ENCODE data around the gene FAM200A. TPM values are rescaled to one million over a fixed set of nuclear protein-coding genes. Genes with fewer than 3 reads are reported as not detected.
"Not testable (repeated sequence)": the region's sequence is repeated elsewhere in the genome, so short reads cannot be mapped to it uniquely, and the experiment has no call there.

Gene FAM200A
- total and polyA plus RNA-seq, 7 experiments from 2014 or later: 1.9 to 13.6 (median 5.9) TPM

DNA sequence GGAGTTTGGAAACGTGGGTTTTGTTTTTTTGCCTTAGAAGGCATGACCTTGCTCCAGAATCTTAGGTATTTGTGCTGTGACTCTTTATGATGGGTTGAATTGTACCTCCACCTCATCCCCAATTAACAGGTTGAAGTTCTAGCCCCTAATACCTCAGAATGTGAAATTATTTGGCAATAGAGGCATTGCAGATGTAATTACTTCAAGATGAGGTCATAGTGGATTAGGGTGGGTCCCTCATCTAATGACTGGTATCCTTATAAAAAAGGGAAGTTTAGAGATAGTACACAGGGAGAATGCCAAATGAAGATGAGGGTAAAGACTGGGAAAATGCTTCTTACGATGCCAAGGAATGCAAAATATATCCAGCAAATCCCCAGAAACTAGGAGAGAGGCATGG, 3.0 kb upstream of the FAM200A start:
- Mint-ChIP-seq H3K36me3 (peaks cover 0 to 39% (median 7%) of the 10 kb centered on the region in 5 donors), H3K4me1 (peaks cover 23 to 72% (median 54%) of the 10 kb centered on the region in 7 donors), H3K27ac (peak overlapping the region in 7 of 9 donors; percentile 23 to 81 (median 55)), H3K9me3 (peaks cover 0 to 4% (median 0%) of the 10 kb centered on the region in 11 donors), H3K27me3 (no peaks in the 10 kb centered on the region), H3K4me3 (peak overlapping the region in 4 of 10 donors; percentile 6 to 21 (median 10))
- Histone ChIP-seq H3K4me1 (ENCODE audit: control insufficient read depth in 2 of 2, insufficient read depth in 2 of 2, low read length in 2 of 2) (peaks cover 33 to 34% of the 10 kb centered on the region in 2 donors), H3K27me3 (ENCODE audit: control insufficient read depth in 2 of 2, insufficient read depth in 2 of 2, low read length in 2 of 2) (no peaks in the 10 kb centered on the region), H3K9me3 (ENCODE audit: control insufficient read depth in 2 of 3, low read length in 3 of 3) (no peaks in the 10 kb centered on the region), H3K36me3 (ENCODE audit: control insufficient read depth in 2 of 3, insufficient read depth in 3 of 3, low read length in 3 of 3) (peaks cover 0 to 23% (median 0%) of the 10 kb centered on the region in 3 experiments), H3K4me3 (ENCODE audit: low read length) (no peak overlapping the region), H3K27ac (ENCODE audit: low read depth, low read length) (peak overlapping the region; percentile 42)
- intact Hi-C loops (cut with micrococcal nuclease): loop anchor here (5.0 to 10.0 kb wide), 4 partner anchors 413 to 1282 kb away; partner anchors contain the start of genes AP4M1 (in 1 of the 2), MCM7 (in 1 of the 2), SMURF1 (in 1 of the 2) and ZNF3 (in 1 of the 2)
- CTCF ChIA-PET: no interaction called here
- POLR2A ChIA-PET: no interaction called here
- ATAC-seq (no peak), DNase-seq (no peak)

DNA sequence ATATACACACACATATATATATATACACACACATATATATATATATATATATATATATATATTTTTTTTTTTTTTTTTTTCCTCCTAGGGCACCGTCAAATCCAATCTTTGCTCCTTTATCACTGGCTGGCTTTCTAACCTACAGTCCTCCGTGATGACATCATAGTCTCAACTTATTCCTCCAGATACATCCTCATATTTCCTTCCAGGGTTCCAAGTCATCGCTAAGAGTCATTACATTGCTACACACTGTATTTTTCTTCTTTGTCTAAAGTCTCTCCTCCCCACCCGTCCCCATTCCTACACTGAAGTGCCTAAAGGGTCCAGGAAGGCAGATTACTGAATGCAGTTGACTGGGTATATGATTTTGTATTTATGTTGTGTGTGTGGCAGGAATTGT, 1.1 kb upstream of the FAM200A start:
- Histone ChIP-seq H3K4me3 (ENCODE audit: low read length) (no peak overlapping the region), H3K27me3 (ENCODE audit: control insufficient read depth in 2 of 2, insufficient read depth in 2 of 2, low read length in 2 of 2) (no peaks in the 10 kb centered on the region), H3K4me1 (ENCODE audit: control insufficient read depth in 2 of 2, insufficient read depth in 2 of 2, low read length in 2 of 2) (peaks cover 25 to 29% of the 10 kb centered on the region in 2 donors), H3K36me3 (ENCODE audit: control insufficient read depth in 2 of 3, insufficient read depth in 3 of 3, low read length in 3 of 3) (peaks cover 0 to 21% (median 0%) of the 10 kb centered on the region in 3 experiments), H3K27ac (ENCODE audit: low read depth, low read length) (peak overlapping the region; percentile 24), H3K9me3 (ENCODE audit: control insufficient read depth in 2 of 3, low read length in 3 of 3) (no peaks in the 10 kb centered on the region)
- no peaks in the 10 kb centered on the region for H3K27me3 Mint-ChIP-seq
- peaks cover 23 to 73% (median 59%) of the 10 kb centered on the region in 7 donors for H3K4me1 Mint-ChIP-seq
- DNase-seq: no peak
- ChIA-PET CTCF (no interaction called here), POLR2A (no interaction called here)
- no peak for ATAC-seq
- H3K4me3 Mint-ChIP-seq: peak overlapping the region; percentile 23 to 92 (median 48)
- peak overlapping the region in 8 of 9 donors; percentile 20 to 98 (median 68) for H3K27ac Mint-ChIP-seq
- peaks cover 2 to 12% (median 3%) of the 10 kb centered on the region in 11 donors for H3K9me3 Mint-ChIP-seq
- intact Hi-C loops (cut with micrococcal nuclease): loop anchor here (5.0 to 10.0 kb wide), 2 partner anchors 552 to 1284 kb away; partner anchors contain the start of genes AP4M1 (in 1 of the 2) and MCM7 (in 1 of the 2)
- peaks cover 4 to 53% (median 15%) of the 10 kb centered on the region in 5 donors for H3K36me3 Mint-ChIP-seq

DNA sequence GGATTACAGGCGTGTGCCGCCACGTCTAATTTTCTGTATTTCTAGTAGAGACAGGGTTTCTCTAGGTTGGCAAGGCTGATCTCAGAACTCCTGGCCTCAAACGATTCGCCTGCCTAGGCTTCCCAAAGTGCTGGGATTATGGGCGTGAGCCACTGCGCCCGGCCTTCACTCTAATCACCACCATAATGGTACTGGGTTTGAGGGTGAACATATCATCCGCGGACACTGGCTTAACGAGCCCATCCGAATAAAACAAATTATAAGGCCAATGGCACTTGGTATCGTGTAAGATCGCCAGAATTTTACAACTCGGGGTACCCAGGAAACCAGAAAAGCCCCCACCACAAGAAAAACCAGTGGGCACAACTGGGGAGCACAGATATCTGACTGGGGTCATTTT, 580 bp downstream of the FAM200A start:
- Mint-ChIP-seq H3K36me3 (peaks cover 6 to 59% (median 26%) of the 10 kb centered on the region in 5 donors), H3K4me3 (peak overlapping the region; percentile 85 to 95 (median 90)), H3K4me1 (peaks cover 23 to 56% (median 45%) of the 10 kb centered on the region in 7 donors), H3K9me3 (peaks cover 3 to 18% (median 4%) of the 10 kb centered on the region in 11 donors), H3K27ac (peak overlapping the region; percentile 73 to 98 (median 95)), H3K27me3 (no peaks in the 10 kb centered on the region)
- no peaks in the 10 kb centered on the region for H3K9me3 ChIP-seq (ENCODE audit: control insufficient read depth in 2 of 3, low read length in 3 of 3)
- intact Hi-C loops (cut with micrococcal nuclease): loop anchor here (5.0 to 10.0 kb wide), 2 partner anchors 553 to 1286 kb away; partner anchors contain the start of genes AP4M1 (in 1 of the 2) and MCM7 (in 1 of the 2)
- ChIA-PET POLR2A (interaction anchor here (0.7 to 1.7 kb wide), 11 partner anchors 8 to 368 kb away, joined by 3 to 12 read pairs (median 5); partner anchors contain the start of genes TRIM4, ZKSCAN5, ZNF394 and ZNF655), CTCF (no interaction called here)
- no peaks in the 10 kb centered on the region for H3K27me3 ChIP-seq (ENCODE audit: control insufficient read depth in 2 of 2, insufficient read depth in 2 of 2, low read length in 2 of 2)
- H3K4me3 ChIP-seq (ENCODE audit: low read length): peak overlapping the region; percentile 93
- H3K4me1 ChIP-seq (ENCODE audit: control insufficient read depth in 2 of 2, insufficient read depth in 2 of 2, low read length in 2 of 2): peaks cover 15 to 21% of the 10 kb centered on the region in 2 donors
- DNase-seq: peak in 3 of 9 donors; percentile 8 to 13 (median 9)
- peak overlapping the region; percentile 95 for H3K27ac ChIP-seq (ENCODE audit: low read depth, low read length)
- peak; percentile 3 for ATAC-seq
- peaks cover 0 to 30% (median 0%) of the 10 kb centered on the region in 3 experiments for H3K36me3 ChIP-seq (ENCODE audit: control insufficient read depth in 2 of 3, insufficient read depth in 3 of 3, low read length in 3 of 3)

DNA sequence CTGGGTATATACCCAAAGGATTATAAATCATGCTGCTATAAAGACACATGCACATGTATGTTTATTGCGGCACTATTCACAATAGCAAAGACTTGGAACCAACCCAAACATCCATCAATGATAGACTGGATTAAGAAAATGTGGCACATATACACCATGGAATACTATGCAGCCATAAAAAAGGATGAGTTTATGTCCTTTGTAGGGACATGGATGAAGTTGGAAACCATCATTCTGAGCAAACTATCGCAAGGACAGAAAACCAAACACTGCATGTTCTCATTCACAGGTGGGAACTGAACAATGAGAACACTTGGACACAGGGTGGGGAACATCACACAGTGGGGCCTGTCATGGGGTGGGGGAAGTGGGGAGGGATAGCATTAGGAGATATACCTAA, 2.4 kb downstream of the FAM200A start:
- peaks cover 3 to 21% (median 5%) of the 10 kb centered on the region in 11 donors for H3K9me3 Mint-ChIP-seq
- intact Hi-C loops (cut with micrococcal nuclease); CTCF ChIA-PET: not testable (repeated sequence)

DNA sequence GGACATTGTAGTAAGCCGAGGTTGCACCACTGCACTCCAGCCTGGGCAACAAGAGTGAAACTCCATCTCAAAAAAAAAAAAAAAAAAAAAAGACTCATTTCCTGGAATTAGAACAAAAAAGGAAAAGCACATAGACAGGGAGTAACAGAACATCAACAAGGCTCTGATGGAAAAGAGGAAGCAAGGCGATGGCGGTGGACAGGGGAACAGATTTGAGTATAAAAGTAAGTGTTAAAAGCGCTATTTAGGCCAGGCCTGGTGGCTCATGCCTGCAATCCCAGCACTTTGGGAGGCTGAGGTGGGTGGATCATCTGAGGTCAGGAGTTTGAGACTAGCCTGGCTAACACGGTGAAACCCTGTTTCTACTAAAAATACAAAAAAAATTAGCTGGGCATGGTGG, 6.6 kb downstream of the FAM200A start:
- POLR2A ChIA-PET, CTCF ChIA-PET, H3K27ac Mint-ChIP-seq: not testable (repeated sequence)

More for the DNA sequence above, 2.4 kb downstream of the FAM200A start:
- not testable (repeated sequence) for DNase-seq; H3K4me3 ChIP-seq (ENCODE audit: low read length); H3K27me3 ChIP-seq (ENCODE audit: control insufficient read depth in 2 of 2, insufficient read depth in 2 of 2, low read length in 2 of 2); ATAC-seq; H3K27me3 Mint-ChIP-seq; H3K4me3 Mint-ChIP-seq; H3K9me3 ChIP-seq (ENCODE audit: control insufficient read depth in 2 of 3, low read length in 3 of 3); H3K27ac ChIP-seq (ENCODE audit: low read depth, low read length)
- Mint-ChIP-seq H3K4me1 (peaks cover 11 to 42% (median 34%) of the 10 kb centered on the region in 7 donors), H3K36me3 (peaks cover 6 to 48% (median 23%) of the 10 kb centered on the region in 5 donors), H3K27ac (peak overlapping the region in 1 of 9 donors; percentile 51)
- Histone ChIP-seq H3K4me1 (ENCODE audit: control insufficient read depth in 2 of 2, insufficient read depth in 2 of 2, low read length in 2 of 2) (peaks cover 11 to 15% of the 10 kb centered on the region in 2 donors), H3K36me3 (ENCODE audit: control insufficient read depth in 2 of 3, insufficient read depth in 3 of 3, low read length in 3 of 3) (peaks cover 0 to 19% (median 0%) of the 10 kb centered on the region in 3 experiments)
- POLR2A ChIA-PET: interaction anchor here (0.6 to 1.7 kb wide), 2 partner anchors 9 to 609 kb away, joined by 3 to 10 read pairs; partner anchors contain the start of gene ZNF655

DNA sequence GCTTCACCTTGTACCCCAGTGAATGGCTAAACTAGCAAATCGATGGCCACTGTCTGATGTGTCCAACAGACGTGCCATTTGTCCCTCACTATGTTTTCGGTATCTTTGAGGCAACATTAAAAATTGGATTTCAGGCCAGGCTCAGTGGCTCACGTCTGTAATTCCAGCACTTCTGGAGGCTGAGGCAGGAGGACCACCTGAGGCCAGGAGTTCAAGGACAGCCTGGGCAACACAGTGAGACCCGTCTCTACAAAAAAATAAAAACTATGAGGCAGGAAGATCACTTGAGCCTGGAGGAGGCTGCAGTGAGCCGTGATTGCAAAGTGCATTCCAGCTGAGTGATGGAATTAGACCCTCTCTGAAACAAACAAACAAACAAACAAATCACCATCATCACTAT, 8.0 kb downstream of the FAM200A start:
- peaks cover 5 to 45% (median 26%) of the 10 kb centered on the region in 11 donors for H3K9me3 Mint-ChIP-seq
- peaks cover 0 to 13% (median 0%) of the 10 kb centered on the region in 3 experiments for H3K36me3 ChIP-seq (ENCODE audit: control insufficient read depth in 2 of 3, insufficient read depth in 3 of 3, low read length in 3 of 3)
- H3K4me1 ChIP-seq (ENCODE audit: control insufficient read depth in 2 of 2, insufficient read depth in 2 of 2, low read length in 2 of 2): no peaks in the 10 kb centered on the region
- DNase-seq: no peak
- ChIA-PET POLR2A (no interaction called here), CTCF (no interaction called here)
- H3K27ac Mint-ChIP-seq: no peak overlapping the region
- no peaks in the 10 kb centered on the region for H3K27me3 Mint-ChIP-seq
- peaks cover 0 to 10% (median 0%) of the 10 kb centered on the region in 3 experiments for H3K9me3 ChIP-seq (ENCODE audit: control insufficient read depth in 2 of 3, low read length in 3 of 3)
- H3K4me1 Mint-ChIP-seq: no peaks in the 10 kb centered on the region
- H3K4me3 ChIP-seq (ENCODE audit: low read length): no peak overlapping the region
- no peak overlapping the region for H3K4me3 Mint-ChIP-seq
- no peaks in the 10 kb centered on the region for H3K27me3 ChIP-seq (ENCODE audit: control insufficient read depth in 2 of 2, insufficient read depth in 2 of 2, low read length in 2 of 2)
- no peak for ATAC-seq
- intact Hi-C loops (cut with micrococcal nuclease): no loop called here
- no peak overlapping the region for H3K27ac ChIP-seq (ENCODE audit: low read depth, low read length)
- H3K36me3 Mint-ChIP-seq: peaks cover 11 to 37% (median 24%) of the 10 kb centered on the region in 5 donors

More for the DNA sequence above, 6.6 kb downstream of the FAM200A start:
- H3K9me3 ChIP-seq (ENCODE audit: control insufficient read depth in 2 of 3, low read length in 3 of 3); H3K4me1 ChIP-seq (ENCODE audit: control insufficient read depth in 2 of 2, insufficient read depth in 2 of 2, low read length in 2 of 2); H3K4me3 Mint-ChIP-seq; H3K27me3 ChIP-seq (ENCODE audit: control insufficient read depth in 2 of 2, insufficient read depth in 2 of 2, low read length in 2 of 2); DNase-seq; ATAC-seq; H3K27me3 Mint-ChIP-seq; intact Hi-C loops (cut with micrococcal nuclease); H3K4me3 ChIP-seq (ENCODE audit: low read length); H3K27ac ChIP-seq (ENCODE audit: low read depth, low read length); H3K4me1 Mint-ChIP-seq: not testable (repeated sequence)
- H3K9me3 Mint-ChIP-seq: peaks cover 5 to 38% (median 21%) of the 10 kb centered on the region in 11 donors
- peaks cover 0 to 13% (median 0%) of the 10 kb centered on the region in 3 experiments for H3K36me3 ChIP-seq (ENCODE audit: control insufficient read depth in 2 of 3, insufficient read depth in 3 of 3, low read length in 3 of 3)
- peaks cover 11 to 49% (median 31%) of the 10 kb centered on the region in 5 donors for H3K36me3 Mint-ChIP-seq

All from naive thymus-derived CD4-positive, alpha-beta T cell (primary cell).